IMR-90 (cell line): ENCODE results near the gene EYS. TPM values are rescaled to one million over a fixed set of nuclear protein-coding genes. Genes with fewer than 3 reads are reported as not detected.

Source experiments
- ATAC-seq: fragments of 200-7000 bp; cut with Tn5 transposase; 2 replicates; pipeline ENCODE4 v1.9.1; 2020; ENCODE audit warnings: low read depth, mild to moderate bottlenecking, moderate library complexity
- BruUV-seq: library from RNA; stranded (reverse); fragments of 400-500 nt; replicated peaks from 2 replicates; lab custom pipeline; 2021; lab: Mats Ljungman, UMichigan
- CTCF ChIA-PET: fragments of 300-600 bp; formaldehyde crosslinking; extraction: SDS; loops from one replicate; lab custom pipeline; 2021; ENCODE audit warnings: antibody characterized with exemption; lab: Yijun Ruan, JAX
- POLR2A ChIA-PET: fragments of 300-600 bp; sonication (Branson Sonifier 250); formaldehyde crosslinking; loops from one replicate; lab custom pipeline; 2022; ENCODE audit warnings: antibody characterized with exemption; ENCODE audit not compliant: unreplicated experiment; lab: Charles Lee
- DNase-seq: peaks from one replicate; pipeline ENCODE4 v3.0.0; 2013
- H2AFZ ChIP-seq: replicated peaks from 2 replicates; pipeline ENCODE3; 2013; ENCODE audit warnings: low read length, mild to moderate bottlenecking; ENCODE audit not compliant: poor library complexity
- H2AK5ac ChIP-seq: 2 replicates; pipeline ENCODE4 v1.6.1; 2013; ENCODE audit warnings: low read depth, low read length, inconsistent platforms
- H2AK9ac ChIP-seq: replicated peaks from 2 replicates; pipeline ENCODE3; 2013; ENCODE audit warnings: mild to moderate bottlenecking, low read depth, low read length, moderate library complexity; ENCODE audit not compliant: poor library complexity
- H2BK120ac ChIP-seq: 2 replicates; pipeline ENCODE4 v1.6.1; 2013; ENCODE audit warnings: low read depth, low read length, inconsistent platforms
- H2BK15ac ChIP-seq: 3 replicates; pipeline ENCODE4 v1.6.1; 2013; ENCODE audit warnings: low read depth, low read length, inconsistent platforms
- H2BK20ac ChIP-seq: 2 replicates; pipeline ENCODE4 v1.6.1; 2013; ENCODE audit warnings: low read depth, mild to moderate bottlenecking, inconsistent platforms, low read length, moderate library complexity
- H2BK5ac ChIP-seq: 2 replicates; pipeline ENCODE4 v1.6.1; 2013; ENCODE audit warnings: mild to moderate bottlenecking, low read depth, low read length, inconsistent platforms; ENCODE audit not compliant: poor library complexity, severe bottlenecking
- H3K14ac ChIP-seq: replicated peaks from 2 replicates; pipeline ENCODE4 v1.6.1; 2013; ENCODE audit warnings: low read depth, low read length, inconsistent platforms
- H3K18ac ChIP-seq: 2 replicates; pipeline ENCODE4 v1.6.1; 2013; ENCODE audit warnings: low read depth, low read length, control low read depth
- H3K23ac ChIP-seq: 2 replicates; pipeline ENCODE4 v1.6.1; 2013; ENCODE audit warnings: low read depth, low read length, inconsistent platforms
- H3K27ac ChIP-seq: 2 replicates; pipeline ENCODE4 v1.5.1; 2013; ENCODE audit warnings: mild to moderate bottlenecking, control low read depth, low read length; ENCODE audit not compliant: insufficient read depth
- H3K27me3 ChIP-seq: 2 replicates; pipeline ENCODE4 v1.6.1; 2013; ENCODE audit warnings: low read length; ENCODE audit not compliant: control insufficient read depth, insufficient read depth
- H3K36me3 ChIP-seq: 2 replicates; pipeline ENCODE4 v1.6.1; 2013; ENCODE audit warnings: low read length, mixed read lengths; ENCODE audit not compliant: control insufficient read depth, insufficient read depth
- H3K4ac ChIP-seq: 2 replicates; pipeline ENCODE4 v1.6.1; 2013; ENCODE audit warnings: low read depth, low read length, inconsistent platforms
- H3K4me1 ChIP-seq: 2 replicates; pipeline ENCODE4 v1.6.1; 2013; ENCODE audit warnings: low read length, mixed read lengths; ENCODE audit not compliant: control insufficient read depth, insufficient read depth
- H3K4me2 ChIP-seq: 2 replicates; pipeline ENCODE4 v1.6.1; 2013; ENCODE audit warnings: low read depth, mild to moderate bottlenecking, control low read depth, low read length, moderate library complexity
- H3K4me3 ChIP-seq: 2 replicates; pipeline ENCODE4 v1.5.1; 2013; ENCODE audit warnings: low read depth, mild to moderate bottlenecking, control low read depth, low read length, moderate library complexity; ENCODE audit not compliant: insufficient read depth
- H3K56ac ChIP-seq: 2 replicates; pipeline ENCODE4 v1.6.1; 2013; ENCODE audit warnings: low read length, inconsistent platforms; ENCODE audit not compliant: insufficient read depth; ENCODE audit errors: extremely low read depth
- H3K79me1 ChIP-seq, 2 experiments: 2 replicates each; pipeline ENCODE4 v1.6.1; 2013; ENCODE audit warnings: low read length in 2 of 2, inconsistent platforms in 1 of 2, low read depth in 1 of 2
- H3K9ac ChIP-seq: 2 replicates; pipeline ENCODE4 v1.6.1; 2013; ENCODE audit warnings: low read depth, low read length, control low read depth
- H3K9me1 ChIP-seq: 2 replicates; pipeline ENCODE4 v1.6.1; 2013; ENCODE audit warnings: low read length, inconsistent platforms; ENCODE audit not compliant: insufficient read depth
- H3K9me3 ChIP-seq: 2 replicates; pipeline ENCODE4 v1.6.1; 2013; ENCODE audit warnings: low read length; ENCODE audit not compliant: control insufficient read depth, insufficient read depth
- H4K20me1 ChIP-seq: 2 replicates; pipeline ENCODE4 v1.6.1; 2013; ENCODE audit warnings: low read length, inconsistent platforms; ENCODE audit not compliant: insufficient read depth
- H4K5ac ChIP-seq: 2 replicates; pipeline ENCODE4 v1.6.1; 2013; ENCODE audit warnings: mild to moderate bottlenecking, low read depth, low read length, control low read depth
- H4K8ac ChIP-seq, 2 experiments: 2 replicates each; pipeline ENCODE4 v1.6.1; 2013; ENCODE audit warnings: low read depth in 2 of 2, low read length in 2 of 2, control low read depth in 1 of 2, inconsistent platforms in 1 of 2
- H4K91ac ChIP-seq: 2 replicates; pipeline ENCODE4 v1.6.1; 2013; ENCODE audit warnings: low read depth, low read length, inconsistent platforms; ENCODE audit not compliant: insufficient read depth
- BHLHE40 ChIP-seq: fragments of 150-350 bp; IDR thresholded peaks from 2 replicates; pipeline ENCODE4 v1.6.1; 2016; ENCODE audit warnings: mild to moderate bottlenecking, low read depth, low read length
- CEBPB ChIP-seq: IDR thresholded peaks from 2 replicates; pipeline ENCODE4 v1.6.1; 2012; ENCODE audit warnings: low read depth, low read length, improper control_type of control experiment
- CHD1 ChIP-seq: IDR thresholded peaks from 2 replicates; pipeline ENCODE4 v1.6.1; 2012; ENCODE audit warnings: low read depth, low read length, improper control_type of control experiment
- FOS ChIP-seq: fragments of 150-350 bp; IDR thresholded peaks from 2 replicates; pipeline ENCODE4 v1.6.1; 2016; ENCODE audit warnings: low read depth, low read length
- MAFK ChIP-seq: IDR thresholded peaks from 2 replicates; pipeline ENCODE4 v1.6.1; 2012; ENCODE audit warnings: low read depth, low read length, improper control_type of control experiment
- MAZ ChIP-seq: IDR thresholded peaks from 2 replicates; pipeline ENCODE4 v1.6.1; 2012; ENCODE audit warnings: low read depth, mild to moderate bottlenecking, low read length, improper control_type of control experiment, moderate library complexity, borderline replicate concordance
- MXI1 ChIP-seq: IDR thresholded peaks from 2 replicates; pipeline ENCODE4 v1.6.1; 2012; ENCODE audit warnings: low read depth, mild to moderate bottlenecking, low read length, moderate library complexity, borderline replicate concordance
- NFE2L2 ChIP-seq: fragments of 150-350 bp; IDR thresholded peaks from 2 replicates; pipeline ENCODE4 v1.6.1; 2016; ENCODE audit warnings: low read depth, mild to moderate bottlenecking, low read length
- POLR2A ChIP-seq: IDR thresholded peaks from 2 replicates; pipeline ENCODE4 v1.6.1; 2012; ENCODE audit warnings: mild to moderate bottlenecking, low read depth, low read length
- RAD21 ChIP-seq: IDR thresholded peaks from 2 replicates; pipeline ENCODE4 v1.6.1; 2012; ENCODE audit warnings: low read length, improper control_type of control experiment
- RCOR1 ChIP-seq: IDR thresholded peaks from 2 replicates; pipeline ENCODE4 v1.6.1; 2012; ENCODE audit warnings: mild to moderate bottlenecking, low read length, improper control_type of control experiment; ENCODE audit not compliant: insufficient replicate concordance
- RFX5 ChIP-seq: IDR thresholded peaks from 2 replicates; pipeline ENCODE4 v1.8.0; 2012; ENCODE audit warnings: low read depth, mild to moderate bottlenecking, low read length, moderate library complexity
- SMC3 ChIP-seq: fragments of 150-350 bp; IDR thresholded peaks from 2 replicates; pipeline ENCODE4 v1.6.1; 2016; ENCODE audit warnings: low read depth, mild to moderate bottlenecking, antibody characterized with exemption, low read length, moderate library complexity
- WGBS, 2 experiments: methylation state at CpG; one replicate each; pipeline versions ENCODE4 v1.1.5 to v1.1.7; 2013; ENCODE audit warnings: missing lambda C conversion rate in 2 of 2; ENCODE audit not compliant: insufficient read length in 1 of 2; ENCODE audit errors: extremely low coverage in 2 of 2; 5-methylcytosine and 5-hydroxymethylcytosine counted together
- dilution Hi-C: fragments of 300-500 bp; cut with HindIII; formaldehyde crosslinking; loops from one replicate; pipeline ENCODE4 v1.14.3; 2018; ENCODE audit warnings: low sequenced_read_pairs; ENCODE audit not compliant: unreplicated experiment
- in situ Hi-C: fragments of 300-500 bp; cut with MboI; formaldehyde crosslinking; loops from 3 replicates; pipeline ENCODE4 v1.14.3; 2019; ENCODE audit warnings: low sequenced_read_pairs, inconsistent platforms, mixed read lengths
- intact Hi-C: fragments of 100-400 bp; cut with micrococcal nuclease; formaldehyde crosslinking; loops from 2 replicates; pipeline ENCODE4 v1.10.0; 2022
- polyA plus RNA-seq, 3 experiments: library from polyadenylated mRNA; depleted of rRNA; stranded (reverse); fragments of >200 nt; gene quantifications; 2 replicates each; pipeline ENCODE4 v1.2.3, GENCODE V29; 2012; ENCODE audit warnings: low replicate concordance in 1 of 3
- total RNA-seq: library from RNA; depleted of rRNA; stranded (reverse); fragments of >200 nt; gene quantifications from 2 replicates; pipeline ENCODE4 v1.2.3, GENCODE V29; 2012
- TF ChIP-seq, protein P1 (sequence below): fragments of 150-350 bp; IDR thresholded peaks from 2 replicates; pipeline ENCODE4 v1.6.1; 2017; ENCODE audit warnings: mild to moderate bottlenecking, antibody characterized with exemption, low read length, low read depth
- TF ChIP-seq, protein P2 (sequence below): fragments of 150-350 bp; IDR thresholded peaks from 2 replicates; pipeline ENCODE4 v1.6.1; 2016; ENCODE audit warnings: low read depth, mild to moderate bottlenecking, low read length, moderate library complexity, borderline replicate concordance
- TF ChIP-seq, protein P3 (sequence below): conservative IDR thresholded peaks from 2 replicates; pipeline ENCODE4 v1.5.1; 2012; ENCODE audit warnings: mild to moderate bottlenecking, low read depth, low read length, improper control_type of control experiment

Gene EYS
- total and polyA plus RNA-seq, 2 of the 4 experiments (the other 2 are of a cell fraction): under 0.01 TPM; not detected in 1

DNA sequence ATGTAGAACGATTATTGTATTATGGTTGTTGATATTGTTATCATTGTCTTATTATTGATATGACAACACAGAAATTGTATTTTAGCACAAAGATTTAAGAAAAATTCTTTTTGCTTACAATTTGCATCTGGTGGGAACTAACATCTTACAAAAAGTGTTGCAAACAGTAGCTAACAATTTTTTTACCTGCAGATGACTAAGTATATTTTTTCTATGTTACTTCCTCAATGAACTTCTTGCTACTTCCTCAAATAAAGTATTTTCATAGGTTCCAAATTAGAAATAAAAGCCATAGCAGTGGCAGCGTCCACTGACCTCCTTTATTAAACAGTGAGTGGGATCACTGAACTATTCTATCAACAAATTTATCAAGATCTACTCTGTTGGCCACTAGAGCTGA is 1224.4 kb downstream of the EYS start:
- Histone ChIP-seq H3K27ac (no peak overlapping the region), H4K91ac (no peak overlapping the region), H4K20me1 (no peaks in the 10 kb centered on the region), H3K27me3 (no peaks in the 10 kb centered on the region), H3K4ac (no peak overlapping the region), H3K4me3 (no peak overlapping the region), H2BK5ac (no peak overlapping the region), H3K79me1 (no peaks in the 10 kb centered on the region), H2AK9ac (no peak overlapping the region), H4K8ac (no peak overlapping the region), H3K36me3 (no peaks in the 10 kb centered on the region), H2BK120ac (no peak overlapping the region), H2BK20ac (no peak overlapping the region), H2AK5ac (no peak overlapping the region), H3K9me3 (no peaks in the 10 kb centered on the region), H3K56ac (no peak overlapping the region), H3K18ac (no peak overlapping the region), H4K5ac (no peak overlapping the region), H3K9ac (no peak overlapping the region), H3K14ac (no peak overlapping the region), H3K4me1 (no peaks in the 10 kb centered on the region), H3K9me1 (no peaks in the 10 kb centered on the region), H3K4me2 (no peak overlapping the region), H2AFZ (no peak overlapping the region), H2BK15ac (no peak overlapping the region), H3K23ac (no peak overlapping the region)
- DNase-seq (no peak), ATAC-seq (no peak)
- BruUV-seq: no TSS peak
- intact Hi-C loops: no loop called here
- WGBS, 2 experiments: no CpG with 5 or more reads among the region's 2 CpGs
- dilution Hi-C loops: no loop called here
- ChIA-PET POLR2A (no interaction called here), CTCF (no interaction called here)
- TF ChIP-seq RFX5 (no peak), FOS (no peak), CHD1 (no peak), BHLHE40 (no peak), CEBPB (no peak), POLR2A (no peak), NFE2L2 (no peak), MXI1 (no peak), RCOR1 (no peak), RAD21 (no peak), MAZ (no peak), SMC3 (no peak), MAFK (no peak)
- TF ChIP-seq, protein P1, sequence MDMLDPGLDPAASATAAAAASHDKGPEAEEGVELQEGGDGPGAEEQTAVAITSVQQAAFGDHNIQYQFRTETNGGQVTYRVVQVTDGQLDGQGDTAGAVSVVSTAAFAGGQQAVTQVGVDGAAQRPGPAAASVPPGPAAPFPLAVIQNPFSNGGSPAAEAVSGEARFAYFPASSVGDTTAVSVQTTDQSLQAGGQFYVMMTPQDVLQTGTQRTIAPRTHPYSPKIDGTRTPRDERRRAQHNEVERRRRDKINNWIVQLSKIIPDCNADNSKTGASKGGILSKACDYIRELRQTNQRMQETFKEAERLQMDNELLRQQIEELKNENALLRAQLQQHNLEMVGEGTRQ: no peak
- TF ChIP-seq, protein P2, sequence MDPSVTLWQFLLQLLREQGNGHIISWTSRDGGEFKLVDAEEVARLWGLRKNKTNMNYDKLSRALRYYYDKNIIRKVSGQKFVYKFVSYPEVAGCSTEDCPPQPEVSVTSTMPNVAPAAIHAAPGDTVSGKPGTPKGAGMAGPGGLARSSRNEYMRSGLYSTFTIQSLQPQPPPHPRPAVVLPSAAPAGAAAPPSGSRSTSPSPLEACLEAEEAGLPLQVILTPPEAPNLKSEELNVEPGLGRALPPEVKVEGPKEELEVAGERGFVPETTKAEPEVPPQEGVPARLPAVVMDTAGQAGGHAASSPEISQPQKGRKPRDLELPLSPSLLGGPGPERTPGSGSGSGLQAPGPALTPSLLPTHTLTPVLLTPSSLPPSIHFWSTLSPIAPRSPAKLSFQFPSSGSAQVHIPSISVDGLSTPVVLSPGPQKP: no peak
- TF ChIP-seq, protein P3, sequence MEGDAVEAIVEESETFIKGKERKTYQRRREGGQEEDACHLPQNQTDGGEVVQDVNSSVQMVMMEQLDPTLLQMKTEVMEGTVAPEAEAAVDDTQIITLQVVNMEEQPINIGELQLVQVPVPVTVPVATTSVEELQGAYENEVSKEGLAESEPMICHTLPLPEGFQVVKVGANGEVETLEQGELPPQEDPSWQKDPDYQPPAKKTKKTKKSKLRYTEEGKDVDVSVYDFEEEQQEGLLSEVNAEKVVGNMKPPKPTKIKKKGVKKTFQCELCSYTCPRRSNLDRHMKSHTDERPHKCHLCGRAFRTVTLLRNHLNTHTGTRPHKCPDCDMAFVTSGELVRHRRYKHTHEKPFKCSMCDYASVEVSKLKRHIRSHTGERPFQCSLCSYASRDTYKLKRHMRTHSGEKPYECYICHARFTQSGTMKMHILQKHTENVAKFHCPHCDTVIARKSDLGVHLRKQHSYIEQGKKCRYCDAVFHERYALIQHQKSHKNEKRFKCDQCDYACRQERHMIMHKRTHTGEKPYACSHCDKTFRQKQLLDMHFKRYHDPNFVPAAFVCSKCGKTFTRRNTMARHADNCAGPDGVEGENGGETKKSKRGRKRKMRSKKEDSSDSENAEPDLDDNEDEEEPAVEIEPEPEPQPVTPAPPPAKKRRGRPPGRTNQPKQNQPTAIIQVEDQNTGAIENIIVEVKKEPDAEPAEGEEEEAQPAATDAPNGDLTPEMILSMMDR: no peak
- in situ Hi-C loops: no loop called here
